ENCODE results near the gene GYG2. TPM values are rescaled to one million over a fixed set of nuclear protein-coding genes. Genes with fewer than 3 reads are reported as not detected.

The GYG2 gene
- total and polyA plus RNA-seq, 2 donors (not counting 3 experiments of a cell fraction or from before 2014, with no cell fraction given) = 0.12 to 0.22 TPM

DNA sequence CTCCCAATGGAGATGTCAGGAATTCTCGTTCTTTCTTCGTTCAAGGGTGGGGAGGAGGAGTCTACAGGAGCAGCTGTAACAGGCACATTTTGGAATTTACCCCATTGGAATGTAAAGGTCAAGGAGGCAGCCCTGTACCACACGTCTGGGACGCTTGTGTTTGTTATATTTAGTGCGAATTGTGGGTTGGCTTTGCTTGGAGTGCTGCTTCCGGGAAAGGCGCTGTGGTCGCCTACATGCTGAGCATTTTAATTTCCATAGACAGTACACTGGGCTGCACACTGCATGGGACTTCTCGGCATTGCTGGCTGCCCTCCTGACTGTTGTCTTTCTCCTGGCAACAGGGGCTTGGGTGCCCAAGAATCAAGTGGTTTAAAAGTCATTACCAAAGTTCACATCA lies 12.8 kb downstream of the GYG2 start:
- CTCF ChIA-PET = no interaction called here
- POLR2A ChIA-PET = no interaction called here
- Histone ChIP-seq H3K4me2 (ENCODE audit: insufficient read depth, low read length) (no peak overlapping the region), H4K20me1 (replicated peaks; ENCODE audit: control insufficient read depth, extremely low read depth, insufficient read depth, low read length) (no peaks in the 10 kb centered on the region), H3K36me3 (ENCODE audit: control insufficient read depth in 2 of 2, extremely low read depth in 1 of 2, insufficient read depth in 2 of 2, low read length in 2 of 2) (no peaks in the 10 kb centered on the region), H3K4me1 (ENCODE audit: control insufficient read depth, extremely low read depth, insufficient read depth, low read length) (no peaks in the 10 kb centered on the region), H3K79me2 (ENCODE audit: control insufficient read depth, insufficient read depth, low read length) (no peaks in the 10 kb centered on the region), H3K9ac (replicated peaks; ENCODE audit: extremely low read depth, insufficient read depth, low read length) (no peak overlapping the region), H3K27ac (ENCODE audit: insufficient read depth, low read depth, low read length) (no peak overlapping the region), H3K9me3 (replicated peaks; ENCODE audit: control insufficient read depth, insufficient read depth, low read length) (no peaks in the 10 kb centered on the region), H3K27me3 (ENCODE audit: control insufficient read depth in 2 of 2, insufficient read depth in 2 of 2, low read length in 2 of 2) (no peaks in the 10 kb centered on the region), H3K4me3 (replicated peaks in 1 of 3; ENCODE audit: insufficient read depth in 1 of 3, low read depth in 1 of 3, low read length in 3 of 3) (no peak overlapping the region), H2AFZ (ENCODE audit: low read depth, low read length) (no peak overlapping the region), H3K9me1 (replicated peaks; ENCODE audit: control insufficient read depth, extremely low read depth, insufficient read depth, low read length) (no peaks in the 10 kb centered on the region)
- no TSS peak for BruUV-seq (replicated peaks)
- TF ChIP-seq FOS (IDR thresholded peaks at IDR 0.05; ENCODE audit: borderline replicate concordance, insufficient read depth, low read length) (no peak), POLR2AphosphoS5 (IDR thresholded peaks at IDR 0.05; ENCODE audit: insufficient read depth, low read depth, low read length) (no peak), MYC (IDR thresholded peaks at IDR 0.05; ENCODE audit: low read depth, low read length) (no peak), JUN (IDR thresholded peaks at IDR 0.05; ENCODE audit: borderline replicate concordance, insufficient read depth, insufficient read length, low read depth) (no peak), POLR2A (IDR thresholded peaks at IDR 0.05; ENCODE audit: low read depth, low read length) (no peak), EZH2 (IDR thresholded peaks at IDR 0.05; ENCODE audit: borderline replicate concordance, low read depth, low read length, severe bottlenecking) (no peak), GATA2 (IDR thresholded peaks at IDR 0.05; ENCODE audit: insufficient read depth, insufficient read length, low read depth, low read length) (no peak)
- TF ChIP-seq, protein P1, sequence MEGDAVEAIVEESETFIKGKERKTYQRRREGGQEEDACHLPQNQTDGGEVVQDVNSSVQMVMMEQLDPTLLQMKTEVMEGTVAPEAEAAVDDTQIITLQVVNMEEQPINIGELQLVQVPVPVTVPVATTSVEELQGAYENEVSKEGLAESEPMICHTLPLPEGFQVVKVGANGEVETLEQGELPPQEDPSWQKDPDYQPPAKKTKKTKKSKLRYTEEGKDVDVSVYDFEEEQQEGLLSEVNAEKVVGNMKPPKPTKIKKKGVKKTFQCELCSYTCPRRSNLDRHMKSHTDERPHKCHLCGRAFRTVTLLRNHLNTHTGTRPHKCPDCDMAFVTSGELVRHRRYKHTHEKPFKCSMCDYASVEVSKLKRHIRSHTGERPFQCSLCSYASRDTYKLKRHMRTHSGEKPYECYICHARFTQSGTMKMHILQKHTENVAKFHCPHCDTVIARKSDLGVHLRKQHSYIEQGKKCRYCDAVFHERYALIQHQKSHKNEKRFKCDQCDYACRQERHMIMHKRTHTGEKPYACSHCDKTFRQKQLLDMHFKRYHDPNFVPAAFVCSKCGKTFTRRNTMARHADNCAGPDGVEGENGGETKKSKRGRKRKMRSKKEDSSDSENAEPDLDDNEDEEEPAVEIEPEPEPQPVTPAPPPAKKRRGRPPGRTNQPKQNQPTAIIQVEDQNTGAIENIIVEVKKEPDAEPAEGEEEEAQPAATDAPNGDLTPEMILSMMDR (IDR thresholded peaks at IDR 0.05; ENCODE audit: extremely low read depth in 1 of 2, insufficient read depth in 1 of 2, low read depth in 1 of 2, low read length in 2 of 2) = no peak
- TF ChIP-seq, protein P2, sequence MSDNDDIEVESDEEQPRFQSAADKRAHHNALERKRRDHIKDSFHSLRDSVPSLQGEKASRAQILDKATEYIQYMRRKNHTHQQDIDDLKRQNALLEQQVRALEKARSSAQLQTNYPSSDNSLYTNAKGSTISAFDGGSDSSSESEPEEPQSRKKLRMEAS (IDR thresholded peaks at IDR 0.05; ENCODE audit: insufficient read depth, insufficient read length) = no peak
- intact Hi-C loops (cut with micrococcal nuclease) (no loop called here), dilution Hi-C loops (cut with MboI; ENCODE audit: extremely low pct_ligation_motif_present, low sequenced_read_pairs) (no loop called here)
- DNase-seq (ENCODE audit: low read depth, low spot score) = no peak
- peak; percentile 15 for FAIRE-seq
